SK-N-SH treated with all-trans-retinoic acid at 6 μM for 48 hours (cell line): ENCODE measurements around the gene TMEM79.

ENCODE experiments used
- ARNTL ChIP-seq: fragments of 450-650 bp; formaldehyde crosslinking; IDR thresholded peaks from 2 replicates; pipeline ENCODE4 v1.5.0; 2020; ENCODE audit warnings: low read depth, mild to moderate bottlenecking, moderate library complexity, borderline replicate concordance
- CREB5 ChIP-seq: fragments of 250-450 bp; sonication (Bioruptor Pico); IDR thresholded peaks from 2 replicates; pipeline ENCODE4 v1.5.1; 2020; ENCODE audit warnings: low read depth, mild to moderate bottlenecking, moderate library complexity
- CSRNP3 ChIP-seq: fragments of 250-450 bp; sonication (Bioruptor Pico); IDR thresholded peaks from 2 replicates; pipeline ENCODE4 v1.5.1; 2021; ENCODE audit warnings: mild to moderate bottlenecking, moderate library complexity
- ESRRG ChIP-seq: fragments of 250-450 bp; sonication (Bioruptor Pico); IDR thresholded peaks from 2 replicates; pipeline ENCODE4 v1.6.1; 2021; ENCODE audit warnings: mild to moderate bottlenecking
- GLIS3 ChIP-seq: fragments of 250-450 bp; sonication (Bioruptor Pico); IDR thresholded peaks from 2 replicates; pipeline ENCODE4 v1.5.0; 2020; ENCODE audit warnings: mild to moderate bottlenecking, moderate library complexity
- ISL1 ChIP-seq: fragments of 250-450 bp; sonication (Bioruptor Pico); IDR thresholded peaks from 2 replicates; pipeline ENCODE4 v2.1.2; 2022; ENCODE audit warnings: mild to moderate bottlenecking, moderate library complexity
- OSR1 ChIP-seq: fragments of 250-450 bp; sonication (Bioruptor Pico); IDR thresholded peaks from 2 replicates; pipeline ENCODE4 v1.8.0; 2022; ENCODE audit warnings: moderate library complexity, mild to moderate bottlenecking, inconsistent platforms
- PATZ1 ChIP-seq: fragments of 250-450 bp; sonication (Bioruptor Pico); IDR thresholded peaks from 2 replicates; pipeline ENCODE4 v1.8.0; 2020; ENCODE audit warnings: mild to moderate bottlenecking, moderate library complexity, borderline replicate concordance
- PPARA ChIP-seq: fragments of 250-450 bp; sonication (Bioruptor Pico); IDR thresholded peaks from 2 replicates; pipeline ENCODE4 v1.5.0; 2020; ENCODE audit warnings: mild to moderate bottlenecking, borderline replicate concordance
- RARB ChIP-seq: fragments of 250-450 bp; sonication (Bioruptor Pico); IDR thresholded peaks from 2 replicates; pipeline ENCODE4 v1.8.0; 2021; ENCODE audit warnings: mild to moderate bottlenecking, moderate library complexity
- ZC3H10 ChIP-seq: fragments of 250-450 bp; sonication (Bioruptor Pico); IDR thresholded peaks from 2 replicates; pipeline ENCODE4 v1.5.1; 2021; ENCODE audit warnings: mild to moderate bottlenecking, moderate library complexity
- ZFP3 ChIP-seq: fragments of 250-450 bp; sonication (Bioruptor Pico); IDR thresholded peaks from 2 replicates; pipeline ENCODE4 v1.5.0; 2020; ENCODE audit warnings: mild to moderate bottlenecking, moderate library complexity
- ZNF565 ChIP-seq: fragments of 450-650 bp; formaldehyde crosslinking; conservative IDR thresholded peaks from 2 replicates; pipeline ENCODE4 v1.5.0; 2020; ENCODE audit warnings: low read depth, mild to moderate bottlenecking, moderate library complexity

GRCh38 chr1:156241926-156242325 is 42.2 kb upstream of the TMEM79 start, which contains the start of gene BGLAP:
- no peak for TF ChIP-seq ZC3H10
- TF ChIP-seq ARNTL (CRISPR knock-in tag): no peak
- no peak for TF ChIP-seq ESRRG
- TF ChIP-seq PATZ1 (CRISPR knock-in tag): no peak
- no peak for TF ChIP-seq OSR1
- TF ChIP-seq ZFP3 (CRISPR knock-in tag): no peak
- no peak for TF ChIP-seq ISL1
- TF ChIP-seq RARB (CRISPR knock-in tag): no peak
- TF ChIP-seq CREB5: no peak
- no peak for TF ChIP-seq ZNF565 (CRISPR knock-in tag)
- no peak for TF ChIP-seq PPARA
- TF ChIP-seq CSRNP3 (CRISPR knock-in tag): no peak
- TF ChIP-seq GLIS3 (CRISPR knock-in tag): no peak
